GM18526 (cell line): ENCODE data around the gene FAM171A1.

ENCODE experiments used
- POLR2A ChIP-seq: IDR thresholded peaks from 3 replicates; pipeline ENCODE4 v1.6.1; 2011; ENCODE audit not compliant: insufficient read length; ENCODE audit errors: extremely low read depth

FAM171A1 gene

GRCh38 chr10:15314482-15315045 is 56.5 kb downstream of the FAM171A1 start:
- no peak for TF ChIP-seq POLR2A

GRCh38 chr10:15313843-15314242 is 57.2 kb downstream of the FAM171A1 start:
- no peak for TF ChIP-seq POLR2A

- TF ChIP-seq POLR2A = no peak
Measured at GRCh38 chr10:15313047-15313446, 58.0 kb downstream of the FAM171A1 start.

GRCh38 chr10:15311569-15312280 is 59.4 kb downstream of the FAM171A1 start:
- no peak for TF ChIP-seq POLR2A

- TF ChIP-seq POLR2A = no peak
Measured at GRCh38 chr10:15310776-15311568, 60.1 kb downstream of the FAM171A1 start.

GRCh38 chr10:15309221-15309620 is 61.9 kb downstream of the FAM171A1 start:
- TF ChIP-seq POLR2A = no peak

- TF ChIP-seq POLR2A = no peak
Measured at GRCh38 chr10:15306735-15307280, 64.3 kb downstream of the FAM171A1 start.

- TF ChIP-seq POLR2A = no peak
Measured at GRCh38 chr10:15305634-15306033, 65.5 kb downstream of the FAM171A1 start.

- TF ChIP-seq POLR2A = no peak
Measured at GRCh38 chr10:15305161-15305560, 65.9 kb downstream of the FAM171A1 start.

GRCh38 chr10:15300697-15301096 is 70.4 kb downstream of the FAM171A1 start:
- TF ChIP-seq POLR2A = no peak

- TF ChIP-seq POLR2A = no peak
Measured at GRCh38 chr10:15300145-15300544, 70.9 kb downstream of the FAM171A1 start.

- no peak for TF ChIP-seq POLR2A
Measured at GRCh38 chr10:15296701-15297100, 74.4 kb downstream of the FAM171A1 start.

- TF ChIP-seq POLR2A = no peak
Measured at GRCh38 chr10:15295537-15296325, 75.4 kb downstream of the FAM171A1 start.

- TF ChIP-seq POLR2A = no peak
Measured at GRCh38 chr10:15293862-15294842, 76.9 kb downstream of the FAM171A1 start.
